HCT116 (cell line): Measurements from ENCODE around the gene STH.

Source experiments
- CEBPB ChIP-seq: IDR thresholded peaks from 2 replicates; pipeline ENCODE4 v1.6.1; 2012; ENCODE audit warnings: low read depth
- FOSL1 ChIP-seq: IDR thresholded peaks from 2 replicates; pipeline ENCODE4 v1.6.1; 2012; ENCODE audit warnings: low read depth
- RAD21 ChIP-seq: IDR thresholded peaks from 2 replicates; pipeline ENCODE4 v1.6.1; 2012; ENCODE audit warnings: low read depth, mild to moderate bottlenecking
- TCF7L2 ChIP-seq: IDR thresholded peaks from 2 replicates; pipeline ENCODE4 v1.7.0; 2011; ENCODE audit warnings: borderline replicate concordance, inconsistent platforms; ENCODE audit not compliant: insufficient read depth, insufficient read length; ENCODE audit errors: extremely low read depth
- TF ChIP-seq, protein P1 (sequence below), 3 experiments: fragments of 200-600 bp in 1 of 3; sonication (generic) in 1 of 3; IDR thresholded peaks in 2 of 3; conservative IDR thresholded peaks in 1 of 3; 2 replicates each; pipeline ENCODE4 v1.5.1; 2012 to 2017; ENCODE audit warnings: low read depth in 2 of 3, low read length in 2 of 3, antibody characterized with exemption in 1 of 3, borderline replicate concordance in 1 of 3, control low read depth in 1 of 3, mild to moderate bottlenecking in 1 of 3, mixed read lengths in 1 of 3, mixed run types in 1 of 3, moderate library complexity in 1 of 3; ENCODE audit not compliant: insufficient read depth in 1 of 3
- TF ChIP-seq, protein P2 (sequence below): IDR thresholded peaks from 2 replicates; pipeline ENCODE4 v1.6.1; 2012

GRCh38 chr17:46027976-46028325, 28.9 kb downstream of the STH start:
- TF ChIP-seq, protein P1, sequence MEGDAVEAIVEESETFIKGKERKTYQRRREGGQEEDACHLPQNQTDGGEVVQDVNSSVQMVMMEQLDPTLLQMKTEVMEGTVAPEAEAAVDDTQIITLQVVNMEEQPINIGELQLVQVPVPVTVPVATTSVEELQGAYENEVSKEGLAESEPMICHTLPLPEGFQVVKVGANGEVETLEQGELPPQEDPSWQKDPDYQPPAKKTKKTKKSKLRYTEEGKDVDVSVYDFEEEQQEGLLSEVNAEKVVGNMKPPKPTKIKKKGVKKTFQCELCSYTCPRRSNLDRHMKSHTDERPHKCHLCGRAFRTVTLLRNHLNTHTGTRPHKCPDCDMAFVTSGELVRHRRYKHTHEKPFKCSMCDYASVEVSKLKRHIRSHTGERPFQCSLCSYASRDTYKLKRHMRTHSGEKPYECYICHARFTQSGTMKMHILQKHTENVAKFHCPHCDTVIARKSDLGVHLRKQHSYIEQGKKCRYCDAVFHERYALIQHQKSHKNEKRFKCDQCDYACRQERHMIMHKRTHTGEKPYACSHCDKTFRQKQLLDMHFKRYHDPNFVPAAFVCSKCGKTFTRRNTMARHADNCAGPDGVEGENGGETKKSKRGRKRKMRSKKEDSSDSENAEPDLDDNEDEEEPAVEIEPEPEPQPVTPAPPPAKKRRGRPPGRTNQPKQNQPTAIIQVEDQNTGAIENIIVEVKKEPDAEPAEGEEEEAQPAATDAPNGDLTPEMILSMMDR (IDR thresholded peaks at IDR 0.05 in 2 of 3, conservative IDR thresholded peaks at IDR 0.05 in 1 of 3; ENCODE audit: borderline replicate concordance in 1 of 3, insufficient read depth in 1 of 3, low read depth in 2 of 3, low read length in 2 of 3) = no peak
- TF ChIP-seq, protein P2, sequence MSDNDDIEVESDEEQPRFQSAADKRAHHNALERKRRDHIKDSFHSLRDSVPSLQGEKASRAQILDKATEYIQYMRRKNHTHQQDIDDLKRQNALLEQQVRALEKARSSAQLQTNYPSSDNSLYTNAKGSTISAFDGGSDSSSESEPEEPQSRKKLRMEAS = no peak
- no peak for TF ChIP-seq TCF7L2
- no peak for TF ChIP-seq CEBPB
- no peak for TF ChIP-seq FOSL1
- no peak for TF ChIP-seq RAD21
